HEK293T (cell line): ENCODE data around the gene CLMN.

ENCODE experiments used
- CTCF ChIA-PET: fragments of 350-600 bp; formaldehyde crosslinking; extraction: SDS; loops from one replicate; lab custom pipeline; 2021; ENCODE audit warnings: antibody characterized with exemption, inconsistent platforms; lab: Yijun Ruan, JAX
- POLR2A ChIA-PET: fragments of 350-600 bp; formaldehyde crosslinking; extraction: SDS; loops from one replicate; lab custom pipeline; 2020; ENCODE audit warnings: antibody characterized with exemption, inconsistent platforms; lab: Yijun Ruan, JAX
- DNase-seq: peaks from one replicate; pipeline ENCODE4 v3.0.0; 2012; ENCODE audit warnings: mixed read lengths; ENCODE audit errors: extremely low spot score
- ARNT ChIP-seq: fragments of 450-650 bp; IDR thresholded peaks from 2 replicates; pipeline ENCODE4 v1.6.1; 2017; ENCODE audit warnings: mild to moderate bottlenecking
- BHLHE40 ChIP-seq: fragments of 450-650 bp; IDR thresholded peaks from 2 replicates; pipeline ENCODE4 v1.6.1; 2016; ENCODE audit warnings: mild to moderate bottlenecking, moderate library complexity, borderline replicate concordance
- CTBP1 ChIP-seq: fragments of 450-650 bp; IDR thresholded peaks from 2 replicates; pipeline ENCODE4 v1.6.1; 2016; ENCODE audit warnings: borderline replicate concordance
- ELF4 ChIP-seq: fragments of 450-650 bp; IDR thresholded peaks from 2 replicates; pipeline ENCODE4 v1.6.1; 2017; ENCODE audit warnings: antibody characterized with exemption
- FOXA1 ChIP-seq: fragments of 450-650 bp; IDR thresholded peaks from 2 replicates; pipeline ENCODE4 v1.6.1; 2016; ENCODE audit warnings: mild to moderate bottlenecking
- FOXK2 ChIP-seq: fragments of 450-650 bp; IDR thresholded peaks from 2 replicates; pipeline ENCODE4 v1.6.1; 2016; ENCODE audit warnings: mild to moderate bottlenecking
- FOXM1 ChIP-seq: fragments of 450-650 bp; IDR thresholded peaks from 2 replicates; pipeline ENCODE4 v1.6.1; 2017; ENCODE audit warnings: mild to moderate bottlenecking, borderline replicate concordance
- HDGF ChIP-seq: fragments of 450-650 bp; IDR thresholded peaks from 2 replicates; pipeline ENCODE4 v1.6.1; 2017; ENCODE audit warnings: antibody characterized with exemption, borderline replicate concordance
- L3MBTL2 ChIP-seq: fragments of 450-650 bp; conservative IDR thresholded peaks from 2 replicates; pipeline ENCODE4 v1.6.1; 2016; ENCODE audit warnings: mild to moderate bottlenecking
- LEF1 ChIP-seq: fragments of 450-650 bp; IDR thresholded peaks from 2 replicates; pipeline ENCODE4 v1.6.1; 2017; ENCODE audit warnings: mild to moderate bottlenecking, borderline replicate concordance
- NFRKB ChIP-seq: fragments of 450-650 bp; IDR thresholded peaks from 2 replicates; pipeline ENCODE4 v1.6.1; 2016; ENCODE audit warnings: mild to moderate bottlenecking, moderate library complexity
- SP1 ChIP-seq: fragments of 450-650 bp; IDR thresholded peaks from 2 replicates; pipeline ENCODE4 v1.6.1; 2017
- SUZ12 ChIP-seq: fragments of 450-650 bp; IDR thresholded peaks from 2 replicates; pipeline ENCODE4 v1.6.1; 2016; ENCODE audit warnings: mild to moderate bottlenecking
- TARDBP ChIP-seq: fragments of 450-650 bp; IDR thresholded peaks from 2 replicates; pipeline ENCODE4 v1.6.1; 2016
- ZNF384 ChIP-seq: fragments of 450-650 bp; IDR thresholded peaks from 2 replicates; pipeline ENCODE4 v1.6.1; 2016
- TF ChIP-seq, protein P1 (sequence below): fragments of 450-650 bp; IDR thresholded peaks from 2 replicates; pipeline ENCODE4 v1.6.1; 2016

CLMN gene

DNA sequence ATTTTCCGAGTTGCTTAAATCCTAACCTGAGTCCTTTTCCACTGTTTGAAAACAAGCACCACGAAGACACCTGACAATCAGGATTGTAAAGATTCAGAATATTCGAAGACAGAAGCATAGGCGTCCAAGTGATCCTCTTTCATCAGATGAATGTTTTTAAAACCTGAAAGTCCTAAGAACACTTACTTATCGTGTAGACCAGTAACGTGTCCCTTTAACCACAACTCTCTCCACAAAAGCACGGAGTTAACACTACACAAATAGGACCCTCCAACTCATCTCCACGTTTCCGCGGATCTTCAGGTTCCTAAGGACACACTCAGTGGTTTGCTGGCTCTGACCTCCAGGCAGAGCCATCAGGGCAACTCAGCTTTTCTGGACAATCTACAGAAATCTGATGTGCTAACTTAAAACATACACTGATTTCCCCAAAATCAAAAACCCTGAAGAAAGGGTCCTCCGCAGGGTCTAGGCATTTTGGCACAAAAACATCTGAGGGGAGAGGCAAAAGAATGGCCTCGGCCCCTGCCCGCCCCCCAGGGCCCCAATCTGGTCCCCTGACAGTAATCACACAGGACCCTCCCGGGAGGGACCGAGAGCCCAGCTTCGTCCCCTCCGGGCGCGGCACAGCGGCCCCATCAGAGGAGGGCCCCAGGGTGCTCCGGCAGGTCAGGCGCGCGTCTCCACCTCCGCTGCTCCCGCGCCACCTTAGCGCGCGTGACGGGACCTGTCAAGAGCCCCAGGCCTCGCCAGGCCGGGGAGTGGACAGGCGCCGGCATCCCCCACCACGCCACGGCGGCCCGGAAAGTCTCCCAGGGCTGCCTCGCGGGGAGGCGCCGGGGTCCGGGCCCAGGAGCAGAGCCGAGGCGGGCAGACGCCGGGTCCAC, 163.3 kb downstream of the CLMN start:
- CTCF ChIA-PET = no interaction called here
- peak; percentile 25 for DNase-seq
- TF ChIP-seq NFRKB (no peak), FOXK2 (no peak), CTBP1 (no peak), SUZ12 (no peak), BHLHE40 (no peak), ZNF384 (no peak), L3MBTL2 (no peak), LEF1 (no peak)
- POLR2A ChIA-PET = interaction anchor here (1.2 to 1.4 kb wide), 2 partner anchors 46 to 139 kb away, joined by 3 read pairs; no protein-coding TSS in a partner anchor

DNA sequence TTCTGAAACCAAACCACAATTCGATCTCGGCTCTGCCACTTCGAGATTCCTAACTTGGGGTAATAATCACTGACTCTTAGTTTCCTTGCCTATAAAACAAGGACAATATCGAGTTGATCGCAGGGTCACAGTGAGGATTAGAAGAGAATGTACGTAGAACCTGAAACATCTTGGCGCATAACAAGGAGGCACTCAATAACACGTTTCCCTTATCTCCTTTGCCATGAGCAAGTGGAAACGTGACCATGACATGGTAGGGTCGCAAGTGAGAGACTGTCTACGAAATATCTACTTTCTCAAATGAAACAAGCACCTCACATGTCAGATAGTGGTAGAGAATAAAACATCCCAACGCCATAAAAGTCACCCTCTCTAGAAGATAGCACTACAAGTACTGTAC, 164.7 kb downstream of the CLMN start:
- ChIA-PET POLR2A (interaction anchor here (1.4 kb wide), 1 partner anchor 44 kb away, joined by 3 read pairs; no protein-coding TSS in a partner anchor), CTCF (no interaction called here)
- no peak for TF ChIP-seq ELF4
- no peak for TF ChIP-seq L3MBTL2
- no peak for TF ChIP-seq TARDBP
- TF ChIP-seq CTBP1 = no peak
- TF ChIP-seq FOXK2 = no peak
- TF ChIP-seq LEF1 = no peak
- TF ChIP-seq SP1 = no peak
- no peak for TF ChIP-seq BHLHE40
- TF ChIP-seq ZNF384 = no peak
- TF ChIP-seq HDGF = no peak
- no peak for TF ChIP-seq SUZ12
- TF ChIP-seq FOXA1 = no peak
- no peak for TF ChIP-seq ARNT
- TF ChIP-seq, protein P1, sequence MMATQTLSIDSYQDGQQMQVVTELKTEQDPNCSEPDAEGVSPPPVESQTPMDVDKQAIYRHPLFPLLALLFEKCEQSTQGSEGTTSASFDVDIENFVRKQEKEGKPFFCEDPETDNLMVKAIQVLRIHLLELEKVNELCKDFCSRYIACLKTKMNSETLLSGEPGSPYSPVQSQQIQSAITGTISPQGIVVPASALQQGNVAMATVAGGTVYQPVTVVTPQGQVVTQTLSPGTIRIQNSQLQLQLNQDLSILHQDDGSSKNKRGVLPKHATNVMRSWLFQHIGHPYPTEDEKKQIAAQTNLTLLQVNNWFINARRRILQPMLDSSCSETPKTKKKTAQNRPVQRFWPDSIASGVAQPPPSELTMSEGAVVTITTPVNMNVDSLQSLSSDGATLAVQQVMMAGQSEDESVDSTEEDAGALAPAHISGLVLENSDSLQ = no peak
- no peak for TF ChIP-seq NFRKB
- TF ChIP-seq FOXM1 = no peak
- DNase-seq = no peak

DNA sequence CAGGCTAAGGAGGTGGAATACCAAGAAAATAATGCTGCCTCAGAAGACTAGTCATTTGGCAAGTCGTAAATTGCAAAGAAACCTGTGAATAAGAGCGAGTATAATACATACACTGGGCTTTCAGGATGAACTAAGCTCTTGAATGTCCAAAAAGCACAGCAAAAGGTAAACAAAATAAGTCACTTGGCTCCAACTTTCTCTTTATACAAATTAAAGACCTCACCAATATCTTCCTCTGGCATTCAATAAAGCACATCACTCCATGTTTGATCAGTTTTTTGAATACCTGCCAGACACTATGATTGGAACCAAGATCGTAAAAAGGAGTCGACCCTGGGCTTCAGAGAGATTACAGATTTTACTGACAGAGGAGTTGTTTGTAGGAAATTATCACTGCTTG, 165.8 kb downstream of the CLMN start:
- TF ChIP-seq HDGF (no peak), ZNF384 (no peak), BHLHE40 (no peak), FOXK2 (no peak), LEF1 (no peak), L3MBTL2 (no peak), ELF4 (no peak), SUZ12 (no peak)
- no peak for DNase-seq
- POLR2A ChIA-PET = no interaction called here
- CTCF ChIA-PET = no interaction called here

DNA sequence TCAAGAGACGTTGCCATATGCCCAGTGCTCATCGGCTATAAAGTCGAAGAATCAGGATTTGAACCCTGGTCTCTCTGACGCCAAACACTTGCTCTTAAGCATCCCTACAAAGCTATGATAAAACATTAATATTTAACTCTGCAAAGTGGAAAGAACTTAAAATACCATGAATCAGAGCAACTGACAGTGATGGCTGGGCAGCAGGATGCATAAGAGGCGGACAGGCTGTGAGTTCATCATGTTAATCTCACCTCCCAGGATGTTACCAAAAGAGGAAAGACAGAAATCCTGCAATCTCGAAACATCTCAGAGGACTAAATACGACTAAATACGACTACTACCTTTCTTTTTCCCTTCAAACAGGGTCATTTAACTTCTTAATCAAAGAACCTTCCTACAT, 168.1 kb downstream of the CLMN start:
- ChIA-PET POLR2A (no interaction called here), CTCF (interaction anchor here (0.6 kb wide), 1 partner anchor 198 kb away, joined by 5 read pairs; no protein-coding TSS in a partner anchor)
- TF ChIP-seq TARDBP = no peak
- no peak for TF ChIP-seq CTBP1
- no peak for TF ChIP-seq NFRKB
- no peak for TF ChIP-seq HDGF
- no peak for TF ChIP-seq FOXK2
- TF ChIP-seq ARNT = no peak
- TF ChIP-seq BHLHE40 = no peak
- TF ChIP-seq ZNF384 = no peak
- TF ChIP-seq, protein P1 = no peak
- no peak for DNase-seq

DNA sequence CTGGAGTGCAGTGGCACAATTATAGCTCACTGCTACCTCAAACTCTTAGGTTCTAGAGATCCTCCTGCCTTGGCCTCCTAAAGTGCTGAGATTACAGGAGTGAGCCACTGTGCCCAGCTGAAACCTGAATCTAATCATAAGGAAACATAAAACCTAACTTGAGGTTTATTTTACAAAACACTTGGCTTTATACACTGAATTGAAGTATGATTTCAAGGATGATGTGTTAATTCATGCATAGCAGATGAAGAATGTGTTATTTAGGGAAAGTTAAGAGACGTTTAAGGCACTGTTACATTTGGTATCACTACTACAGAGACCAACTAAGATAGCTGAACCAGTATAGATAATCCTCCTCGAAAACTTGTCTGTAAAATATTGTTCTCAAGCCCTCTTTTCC, 168.8 kb downstream of the CLMN start:
- ChIA-PET POLR2A (interaction anchor here (1.1 kb wide), 1 partner anchor 32 kb away, joined by 3 read pairs; no protein-coding TSS in a partner anchor), CTCF (no interaction called here)
- TF ChIP-seq, protein P1 = no peak
- TF ChIP-seq HDGF = no peak
- no peak for TF ChIP-seq ELF4
- no peak for TF ChIP-seq ZNF384
- TF ChIP-seq FOXM1 = no peak
- no peak for TF ChIP-seq TARDBP
- TF ChIP-seq CTBP1 = no peak
- TF ChIP-seq SUZ12 = no peak
- no peak for TF ChIP-seq ARNT
- no peak for TF ChIP-seq L3MBTL2
- no peak for DNase-seq

DNA sequence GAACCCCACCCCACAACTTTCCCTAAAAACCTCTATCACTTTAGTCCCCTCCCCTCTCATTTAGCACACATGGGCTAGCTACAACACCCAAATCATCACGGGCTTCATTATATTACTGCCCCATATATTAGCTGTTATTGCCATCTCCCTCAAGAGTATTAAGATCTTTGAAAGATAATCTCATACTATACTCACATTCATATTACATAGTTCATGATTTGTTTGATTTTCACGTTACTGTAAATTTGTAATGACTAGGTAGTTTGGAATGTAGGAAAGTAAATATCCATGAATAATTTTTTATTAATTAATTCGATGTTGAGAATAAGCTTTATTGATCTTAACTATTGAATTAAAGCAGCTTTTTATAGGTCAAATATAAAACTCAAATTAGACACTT, 170.3 kb downstream of the CLMN start:
- POLR2A ChIA-PET = interaction anchor here (1.1 kb wide), 1 partner anchor 8 kb away, joined by 4 read pairs; no protein-coding TSS in a partner anchor
- DNase-seq = no peak
- TF ChIP-seq HDGF (no peak), NFRKB (no peak), ZNF384 (no peak), FOXM1 (no peak), SUZ12 (no peak), CTBP1 (no peak), LEF1 (no peak), TARDBP (no peak), BHLHE40 (no peak), L3MBTL2 (no peak), ELF4 (no peak), FOXK2 (no peak), FOXA1 (no peak)
- CTCF ChIA-PET = no interaction called here
